HepG2 (cell line): ENCODE measurements around the gene MIDN. TPM values are rescaled to one million over a fixed set of nuclear protein-coding genes. Genes with fewer than 3 reads are reported as not detected.
A peak's percentile ranks its signal among the peaks of the same experiment; 100 is the strongest.

Experiments
- DRAP1 ChIP-seq: IDR thresholded peaks from 2 replicates; pipeline ENCODE4 v1.6.1; 2016; ENCODE audit warnings: missing genetic modification reagents, missing compliant biosample characterization
- ELF1 ChIP-seq: sonication (generic); formaldehyde crosslinking; IDR thresholded peaks from 2 replicates; pipeline ENCODE4 v1.4.0; 2020; ENCODE audit warnings: missing genetic modification reagents
- ERF ChIP-seq: IDR thresholded peaks from 2 replicates; pipeline ENCODE4 v1.6.1; 2018; ENCODE audit warnings: missing biosample characterization, missing genetic modification reagents
- GPBP1L1 ChIP-seq: sonication (generic); formaldehyde crosslinking; IDR thresholded peaks from 2 replicates; pipeline ENCODE4 v1.5.0; 2020; ENCODE audit warnings: mild to moderate bottlenecking, missing genetic modification reagents
- KLF11 ChIP-seq: IDR thresholded peaks from 2 replicates; pipeline ENCODE4 v1.6.1; 2016; ENCODE audit warnings: missing compliant biosample characterization
- NR2F1 ChIP-seq, 2 experiments: fragments of 450-650 bp in 1 of 2; formaldehyde crosslinking in 1 of 2; IDR thresholded peaks; 2 replicates each; pipeline versions ENCODE4 v1.5.0 to v1.6.1; 2016 to 2020; ENCODE audit warnings: mild to moderate bottlenecking in 1 of 2, missing compliant biosample characterization in 1 of 2, missing genetic modification reagents in 1 of 2, moderate library complexity in 1 of 2
- PRDM10 ChIP-seq: sonication (generic); formaldehyde crosslinking; IDR thresholded peaks from 2 replicates; pipeline ENCODE4 v1.4.0; 2020; ENCODE audit warnings: low read depth, missing genetic modification reagents
- SMARCE1 ChIP-seq: fragments of 450-650 bp; IDR thresholded peaks from 2 replicates; pipeline ENCODE4 v1.6.1; 2017; ENCODE audit warnings: borderline replicate concordance
- SNAI1 ChIP-seq: sonication (generic); formaldehyde crosslinking; IDR thresholded peaks from 2 replicates; pipeline ENCODE4 v1.5.0; 2020; ENCODE audit warnings: mild to moderate bottlenecking, missing genetic modification reagents, borderline replicate concordance
- USF2 ChIP-seq, 2 experiments: sonication (generic) in 1 of 2; formaldehyde crosslinking in 1 of 2; IDR thresholded peaks; 2 replicates each; pipeline versions ENCODE4 v1.5.1 to v1.6.1; 2011 to 2020; ENCODE audit warnings: borderline replicate concordance in 1 of 2, low read depth in 1 of 2, low read length in 1 of 2, mild to moderate bottlenecking in 1 of 2, missing genetic modification reagents in 1 of 2, moderate library complexity in 1 of 2
- ZNF18 ChIP-seq: sonication (generic); formaldehyde crosslinking; IDR thresholded peaks from 2 replicates; pipeline ENCODE4 v1.8.0; 2022; ENCODE audit warnings: mild to moderate bottlenecking, missing genetic modification reagents; ENCODE audit not compliant: insufficient replicate concordance
- ZNF446 ChIP-seq: sonication (generic); formaldehyde crosslinking; IDR thresholded peaks from 2 replicates; pipeline ENCODE4 v1.5.0; 2020; ENCODE audit warnings: mild to moderate bottlenecking, missing genetic modification reagents
- ZNF513 ChIP-seq: sonication (generic); formaldehyde crosslinking; conservative IDR thresholded peaks from 2 replicates; pipeline ENCODE4 v1.5.0; 2020; ENCODE audit warnings: missing genetic modification reagents
- ZNF547 ChIP-seq: sonication (generic); formaldehyde crosslinking; IDR thresholded peaks from 2 replicates; pipeline ENCODE4 v1.5.1; 2020; ENCODE audit warnings: mild to moderate bottlenecking, missing genetic modification reagents
- ZNF562 ChIP-seq: sonication (generic); formaldehyde crosslinking; IDR thresholded peaks from 2 replicates; pipeline ENCODE4 v1.8.0; 2022; ENCODE audit warnings: missing genetic modification reagents, borderline replicate concordance
- ZNF564 ChIP-seq: sonication (generic); formaldehyde crosslinking; IDR thresholded peaks from 2 replicates; pipeline ENCODE4 v1.8.1; 2023; ENCODE audit warnings: mild to moderate bottlenecking, missing genetic modification reagents
- ZSCAN25 ChIP-seq: sonication (generic); formaldehyde crosslinking; IDR thresholded peaks from 2 replicates; pipeline ENCODE4 v1.8.0; 2022; ENCODE audit warnings: mild to moderate bottlenecking, missing genetic modification reagents
- polyA plus RNA-seq, 8 experiments: library from polyadenylated mRNA; depleted of rRNA in 3 of 8; stranded (reverse) in 7 of 8; unstranded in 1 of 8; fragments of >200 nt; fragmentation: Illumina TruSeq in 4 of 8; extraction: Trizol in 4 of 8; gene quantifications; 2 replicates each; pipeline versions ENCODE4 v1.2.1 to v1.2.3, GENCODE V29; 2011 to 2016; ENCODE audit warnings: low read depth in 4 of 8, missing spikeins in 1 of 8, mixed read lengths in 1 of 8; ENCODE audit not compliant: insufficient read depth in 1 of 8
- total RNA-seq, 5 experiments: library from RNA; depleted of rRNA; stranded (reverse); fragments of >200 nt; fragmentation: Illumina TruSeq; extraction: Trizol; gene quantifications; 2 replicates each; pipeline ENCODE4 v1.2.3, GENCODE V29; 2016; ENCODE audit warnings: low read depth in 1 of 5

Gene MIDN
- total and polyA plus RNA-seq, 2 of the 13 experiments (the other 11 are each of a cell fraction or from before 2014, with no cell fraction given) = 8.4 to 18.0 TPM

GRCh38 chr19:1275260-1275975 is 27.0 kb downstream of the MIDN start, which contains the start of gene FAM174C (continued):
- TF ChIP-seq NR2F1 (CRISPR knock-in tag; IDR thresholded peaks at IDR 0.05) (no peak), ZSCAN25 (peak; percentile 78), ZNF18 (no peak), SMARCE1 (no peak), ELF1 (CRISPR knock-in tag) (peak; percentile 95), GPBP1L1 (CRISPR knock-in tag) (no peak), ERF (CRISPR knock-in tag) (peak; percentile 83), ZNF564 (CRISPR knock-in tag) (peak; percentile 89), DRAP1 (CRISPR knock-in tag) (peak; percentile 23; the same call in 1 of the 2 replicates), SNAI1 (CRISPR knock-in tag) (0 out of 2 replicates have a peak, but pooled peaks have one; percentile 67), ZNF562 (peak; percentile 65; the same call in 1 of the 2 replicates), ZNF446 (CRISPR knock-in tag) (no peak; the same call in 1 of the 2 replicates), ZNF513 (CRISPR knock-in tag) (no peak), USF2 (IDR thresholded peaks at IDR 0.05; ENCODE audit: low read depth, low read length) (peak; percentile 99), USF2 (CRISPR knock-in tag; IDR thresholded peaks at IDR 0.05; ENCODE audit: borderline replicate concordance) (peak; percentile 97; the same call in 1 of the 2 replicates), ZNF547 (CRISPR knock-in tag) (peak; percentile 75), PRDM10 (CRISPR knock-in tag) (no peak), KLF11 (CRISPR knock-in tag) (no peak)
